IPS-15b (cell line): ENCODE results near the gene TRPC4AP.
"Not testable (repeated sequence)": the region's sequence is repeated elsewhere in the genome, so short reads cannot be mapped to it uniquely, and the experiment has no call there.

ENCODE experiments used
- H3K27me3 ChIP-seq: one replicate; pipeline ENCODE4 v1.6.1; 2013; ENCODE audit warnings: low read length; ENCODE audit not compliant: control insufficient read depth, insufficient read depth
- H3K36me3 ChIP-seq: one replicate; pipeline ENCODE4 v1.6.1; 2013; ENCODE audit warnings: low read length; ENCODE audit not compliant: control insufficient read depth, insufficient read depth
- H3K4me1 ChIP-seq: one replicate; pipeline ENCODE4 v1.6.1; 2013; ENCODE audit warnings: mild to moderate bottlenecking, low read length; ENCODE audit not compliant: control insufficient read depth, insufficient read depth
- H3K4me3 ChIP-seq: one replicate; pipeline ENCODE4 v1.5.1; 2013; ENCODE audit warnings: low read depth, low read length
- H3K9ac ChIP-seq: one replicate; pipeline ENCODE4 v1.6.1; 2013; ENCODE audit warnings: low read depth, mild to moderate bottlenecking, low read length
- H3K9me3 ChIP-seq: one replicate; pipeline ENCODE4 v1.6.1; 2013; ENCODE audit warnings: mild to moderate bottlenecking, low read length; ENCODE audit not compliant: control insufficient read depth, insufficient read depth

The TRPC4AP gene

GRCh38 chr20:35093267-35093884 is 769 bp upstream of the TRPC4AP start:
- H3K36me3 ChIP-seq: no peaks in the 10 kb centered on the region
- H3K9me3 ChIP-seq: no peaks in the 10 kb centered on the region
- peaks cover 5% of the 10 kb centered on the region for H3K4me1 ChIP-seq
- H3K4me3 ChIP-seq: peak overlapping the region; percentile 95
- no peaks in the 10 kb centered on the region for H3K27me3 ChIP-seq
- no peak overlapping the region for H3K9ac ChIP-seq

GRCh38 chr20:35091816-35092523 is 637 bp downstream of the TRPC4AP start:
- Histone ChIP-seq H3K4me3 (peak overlapping the region; percentile 95), H3K27me3 (no peaks in the 10 kb centered on the region), H3K4me1 (peaks cover 5% of the 10 kb centered on the region), H3K9me3 (no peaks in the 10 kb centered on the region), H3K36me3 (peaks cover 3% of the 10 kb centered on the region), H3K9ac (peak overlapping the region; percentile 77)

- Histone ChIP-seq H3K4me1 (peaks cover 5% of the 10 kb centered on the region), H3K27me3 (no peaks in the 10 kb centered on the region), H3K9me3 (no peaks in the 10 kb centered on the region), H3K9ac (no peak overlapping the region), H3K36me3 (peaks cover 3% of the 10 kb centered on the region), H3K4me3 (no peak overlapping the region)
Observed at GRCh38 chr20:35088231-35089145, 4.1 kb downstream of the TRPC4AP start.

GRCh38 chr20:35087791-35088190 is 4.8 kb downstream of the TRPC4AP start:
- Histone ChIP-seq H3K4me3 (no peak overlapping the region), H3K9me3 (no peaks in the 10 kb centered on the region), H3K36me3 (peaks cover 3% of the 10 kb centered on the region), H3K4me1 (peaks cover 5% of the 10 kb centered on the region), H3K9ac (no peak overlapping the region), H3K27me3 (no peaks in the 10 kb centered on the region)

GRCh38 chr20:35087355-35087754 is 5.3 kb downstream of the TRPC4AP start:
- Histone ChIP-seq H3K9ac (no peak overlapping the region), H3K4me3 (no peak overlapping the region), H3K27me3 (no peaks in the 10 kb centered on the region), H3K36me3 (peaks cover 3% of the 10 kb centered on the region), H3K4me1 (peaks cover 5% of the 10 kb centered on the region), H3K9me3 (no peaks in the 10 kb centered on the region)

- H3K9ac ChIP-seq: no peak overlapping the region
- no peaks in the 10 kb centered on the region for H3K27me3 ChIP-seq
- no peaks in the 10 kb centered on the region for H3K9me3 ChIP-seq
- no peak overlapping the region for H3K4me3 ChIP-seq
- H3K4me1 ChIP-seq: no peaks in the 10 kb centered on the region
- H3K36me3 ChIP-seq: peaks cover 3% of the 10 kb centered on the region
Observed at GRCh38 chr20:35085477-35086225, 7.0 kb downstream of the TRPC4AP start.

GRCh38 chr20:35084998-35085397 is 7.6 kb downstream of the TRPC4AP start:
- H3K4me3 ChIP-seq: no peak overlapping the region
- no peaks in the 10 kb centered on the region for H3K9me3 ChIP-seq
- no peak overlapping the region for H3K9ac ChIP-seq
- H3K4me1 ChIP-seq: no peaks in the 10 kb centered on the region
- no peaks in the 10 kb centered on the region for H3K27me3 ChIP-seq
- H3K36me3 ChIP-seq: peaks cover 3% of the 10 kb centered on the region

GRCh38 chr20:35080348-35080642 is 12.3 kb downstream of the TRPC4AP start:
- peaks cover 13% of the 10 kb centered on the region for H3K36me3 ChIP-seq
- not testable (repeated sequence) for H3K4me1 ChIP-seq, H3K4me3 ChIP-seq, H3K9me3 ChIP-seq, H3K27me3 ChIP-seq, H3K9ac ChIP-seq

GRCh38 chr20:35079472-35080347 is 12.9 kb downstream of the TRPC4AP start:
- Histone ChIP-seq H3K9me3 (peaks cover 4% of the 10 kb centered on the region), H3K4me1 (no peaks in the 10 kb centered on the region), H3K27me3 (no peaks in the 10 kb centered on the region), H3K4me3 (no peak overlapping the region), H3K36me3 (peaks cover 13% of the 10 kb centered on the region), H3K9ac (no peak overlapping the region)

- no peak overlapping the region for H3K9ac ChIP-seq
- peaks cover 4% of the 10 kb centered on the region for H3K9me3 ChIP-seq
- H3K4me3 ChIP-seq: no peak overlapping the region
- H3K36me3 ChIP-seq: peaks cover 13% of the 10 kb centered on the region
- no peaks in the 10 kb centered on the region for H3K27me3 ChIP-seq
- H3K4me1 ChIP-seq: no peaks in the 10 kb centered on the region
Observed at GRCh38 chr20:35077872-35078271, 14.7 kb downstream of the TRPC4AP start.

GRCh38 chr20:35077341-35077740 is 15.3 kb downstream of the TRPC4AP start:
- Histone ChIP-seq H3K4me3 (no peak overlapping the region), H3K9ac (no peak overlapping the region), H3K36me3 (peaks cover 13% of the 10 kb centered on the region), H3K27me3 (no peaks in the 10 kb centered on the region), H3K4me1 (no peaks in the 10 kb centered on the region), H3K9me3 (peaks cover 4% of the 10 kb centered on the region)
